MCF 10A (cell line): ENCODE measurements around the gene METTL13. TPM values are rescaled to one million over a fixed set of nuclear protein-coding genes. Genes with fewer than 3 reads are reported as not detected.

Experiments used
- Bru-seq: library from RNA; stranded (reverse); fragments of 400-500 nt; gene quantifications from one replicate; lab custom pipeline; 2021; lab: Mats Ljungman, UMichigan
- BruChase-seq, 2 experiments: library from RNA; stranded (reverse); fragments of 400-500 nt; gene quantifications; one replicate each; lab custom pipeline; 2021; lab: Mats Ljungman, UMichigan
- BruUV-seq: library from RNA; stranded (reverse); fragments of 400-500 nt; replicated peaks from 2 replicates; lab custom pipeline; 2021; lab: Mats Ljungman, UMichigan
- CTCF ChIA-PET: fragments of 300-600 bp; sonication (Branson Sonifier 250); formaldehyde crosslinking; extraction: SDS; loops from one replicate; lab custom pipeline; 2021; ENCODE audit warnings: antibody characterized with exemption, inconsistent platforms; lab: Yijun Ruan, JAX
- POLR2A ChIA-PET: fragments of 300-600, 350-650 bp; sonication (Branson Sonifier 250); formaldehyde crosslinking; extraction: SDS; loops from one replicate; lab custom pipeline; 2020; ENCODE audit warnings: antibody characterized with exemption, inconsistent platforms; lab: Yijun Ruan, JAX
- DNase-seq: peaks from one replicate; pipeline ENCODE4 v3.0.0-alpha.2; 2018; ENCODE audit not compliant: unreplicated experiment
- H3K27ac Mint-ChIP-seq: one replicate; pipeline ENCODE4 v1.8.0; 2022; ENCODE audit warnings: mild to moderate bottlenecking, low read depth, mixed read lengths; ENCODE audit not compliant: unreplicated experiment
- H3K27me3 Mint-ChIP-seq: one replicate; pipeline ENCODE4 v1.8.0; 2022; ENCODE audit warnings: mixed read lengths; ENCODE audit not compliant: insufficient read depth, unreplicated experiment
- H3K36me3 Mint-ChIP-seq: one replicate; pipeline ENCODE4 v1.8.0; 2022; ENCODE audit warnings: mild to moderate bottlenecking, moderate library complexity, mixed read lengths; ENCODE audit not compliant: insufficient read depth, unreplicated experiment
- H3K4me1 Mint-ChIP-seq: one replicate; pipeline ENCODE4 v1.8.0; 2022; ENCODE audit warnings: mixed read lengths; ENCODE audit not compliant: insufficient read depth, unreplicated experiment
- H3K4me3 Mint-ChIP-seq: one replicate; pipeline ENCODE4 v1.8.0; 2022; ENCODE audit warnings: mild to moderate bottlenecking, moderate library complexity, mixed read lengths; ENCODE audit not compliant: unreplicated experiment
- H3K9me3 Mint-ChIP-seq: one replicate; pipeline ENCODE4 v1.8.0; 2022; ENCODE audit warnings: mixed read lengths; ENCODE audit not compliant: unreplicated experiment
- CTCF ChIP-seq: fragments of 200-600 bp; IDR thresholded peaks from one replicate; pipeline ENCODE4 v1.8.0; 2022; ENCODE audit warnings: antibody characterized with exemption, mild to moderate bottlenecking; ENCODE audit not compliant: unreplicated experiment
- intact Hi-C: fragments of 100-400 bp; cut with micrococcal nuclease; formaldehyde crosslinking; loops from 2 replicates; pipeline ENCODE4 v1.14.1; 2022
- long read RNA-seq: library from polyadenylated mRNA; stranded (forward); transcript quantifications from one replicate; pipeline ENCODE4 v2.0.0, GENCODE V29; 2022
- total RNA-seq: library from RNA; stranded (reverse); gene quantifications from 2 replicates; pipeline ENCODE4 v1.2.3, GENCODE V29; 2022

Gene METTL13
- 30.7 and 39.1 TPM in 2 replicates for total RNA-seq
- percentile 76 among the genes with signal in this experiment for Bru-seq, nascent RNA
- percentile 77 among the genes with signal in this experiment for BruChase-seq, experiment 1, labeled RNA remaining after a 6-hour chase
- BruChase-seq, experiment 2, labeled RNA remaining after a 2-hour chase = percentile 82 among the genes with signal in this experiment
- long read RNA-seq, transcript METTL13-202 (8 exons, 3,022 nt) = minor isoform, 8 of 130 reads
- long read RNA-seq, transcript METTL13-201 (8 exons, 3,327 nt) = major isoform, 68 of 130 reads
- long read RNA-seq, partial matches to known transcripts = 11 of 130 reads
- long read RNA-seq, other reads (novel, unspliced or antisense) = 43 of 130 reads

GRCh38 chr1:171781176-171781875 is at the start of gene METTL13:
METTL13 (plus strand) TSS chr1:171781660; CDS start chr1:171781968, 308 bp downstream.
- Mint-ChIP-seq H3K27ac (peak within 1 kb of the TSS; percentile 95), H3K27me3 (no peaks in the 10 kb centered on the region), H3K4me3 (peak within 1 kb of the TSS; percentile 84), H3K4me1 (peaks cover 28% of the 10 kb centered on the region), H3K9me3 (no peaks in the 10 kb centered on the region), H3K36me3 (peaks cover 20% of the 10 kb centered on the region)
- BruUV-seq = no TSS peak
- intact Hi-C loops = loop anchor here (1.0 to 10.0 kb wide), 2 partner anchors 39 to 573 kb away; partner anchors contain the start of gene VAMP4
- peak; percentile 100 for DNase-seq
- ChIA-PET CTCF (interaction anchor here (0.6 to 3.0 kb wide), 11 partner anchors 19 to 959 kb away, joined by 3 to 27 read pairs (median 5); no protein-coding TSS in a partner anchor), POLR2A (interaction anchor here (0.6 to 12.6 kb wide), 34 partner anchors 9 to 1933 kb away, joined by 3 to 307 read pairs (median 4); partner anchors contain the start of genes DNM3, KLHL20, PRRC2C and VAMP4)
- TF ChIP-seq CTCF = no peak

GRCh38 chr1:171736196-171736595 is 45.3 kb upstream of the METTL13 start:
- no peak overlapping the region for H3K27ac Mint-ChIP-seq
- no peaks in the 10 kb centered on the region for H3K27me3 Mint-ChIP-seq
- ChIA-PET POLR2A (no interaction called here), CTCF (interaction anchor here (0.7 to 10.0 kb wide), 3 partner anchors 19 to 91 kb away, joined by 3 to 63 read pairs (median 3); no protein-coding TSS in a partner anchor)
- BruUV-seq = no TSS peak
- no peak for DNase-seq
- no peak for TF ChIP-seq CTCF
- intact Hi-C loops = no loop called here
- peaks cover 25% of the 10 kb centered on the region for H3K4me1 Mint-ChIP-seq
- H3K9me3 Mint-ChIP-seq = no peaks in the 10 kb centered on the region
- peaks cover 39% of the 10 kb centered on the region for H3K36me3 Mint-ChIP-seq
- no peak overlapping the region for H3K4me3 Mint-ChIP-seq

GRCh38 chr1:171738911-171739310 is 42.5 kb upstream of the METTL13 start:
- Mint-ChIP-seq H3K27ac (peak overlapping the region; percentile 98), H3K4me1 (peaks cover 39% of the 10 kb centered on the region), H3K4me3 (no peak overlapping the region), H3K36me3 (peaks cover 33% of the 10 kb centered on the region), H3K9me3 (no peaks in the 10 kb centered on the region), H3K27me3 (no peaks in the 10 kb centered on the region)
- intact Hi-C loops = no loop called here
- no peak for DNase-seq
- BruUV-seq = no TSS peak
- POLR2A ChIA-PET = interaction anchor here (1.0 to 8.1 kb wide), 4 partner anchors 10 to 395 kb away, joined by 3 to 307 read pairs (median 15); partner anchors contain the start of gene METTL13
- no peak for TF ChIP-seq CTCF
- CTCF ChIA-PET = interaction anchor here (0.6 to 10.0 kb wide), 5 partner anchors 21 to 1222 kb away, joined by 3 to 63 read pairs (median 6); no protein-coding TSS in a partner anchor
